Measurements from ENCODE around the gene SDK2.

DNA sequence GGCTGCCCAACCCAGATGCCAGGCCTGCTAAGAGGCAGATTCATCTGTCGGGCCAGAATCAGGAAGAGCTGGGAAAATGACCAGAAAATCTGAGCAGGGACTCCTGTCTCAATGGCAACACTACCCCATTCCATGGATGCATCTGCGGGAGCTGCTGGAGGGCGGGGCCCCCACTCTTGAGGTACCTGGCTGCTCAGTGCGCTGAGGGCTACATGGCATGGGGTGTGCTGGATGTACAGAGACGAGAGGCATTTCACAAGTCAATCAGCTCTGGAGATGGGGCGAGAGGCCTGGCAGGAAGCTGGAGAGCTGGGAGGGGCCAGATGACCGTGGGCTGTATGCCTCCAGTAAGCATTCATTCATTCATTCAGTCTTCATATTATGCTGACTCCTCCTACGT is 6.4 kb downstream of the SDK2 start:
- TF ChIP-seq FOXK2 (IDR thresholded peaks at IDR 0.05), result no peak
- no peak for TF ChIP-seq L3MBTL2 (conservative IDR thresholded peaks at IDR 0.05)
- TF ChIP-seq CTBP1 (IDR thresholded peaks at IDR 0.05; ENCODE audit: borderline replicate concordance), result no peak
- TF ChIP-seq SP1 (IDR thresholded peaks at IDR 0.05), result no peak
- TF ChIP-seq FOXM1 (IDR thresholded peaks at IDR 0.05; ENCODE audit: borderline replicate concordance), result no peak
- no peak for TF ChIP-seq FOXA1 (IDR thresholded peaks at IDR 0.05)
- TF ChIP-seq HDGF (IDR thresholded peaks at IDR 0.05; ENCODE audit: borderline replicate concordance), result no peak
- no peak for TF ChIP-seq SUZ12 (IDR thresholded peaks at IDR 0.05)
- TF ChIP-seq ZNF384 (IDR thresholded peaks at IDR 0.05), result no peak
- no peak for TF ChIP-seq TARDBP (IDR thresholded peaks at IDR 0.05)
- TF ChIP-seq BHLHE40 (IDR thresholded peaks at IDR 0.05; ENCODE audit: borderline replicate concordance), result no peak
